HG03280 (cell line): Measurements from ENCODE around the gene TNFRSF21.
A peak's percentile ranks its signal among the peaks of the same experiment; 100 is the strongest.
"Not testable (repeated sequence)": the region's sequence is repeated elsewhere in the genome, so short reads cannot be mapped to it uniquely, and the experiment has no call there.

ENCODE experiments used
- ATAC-seq: cut with Tn5 transposase; IDR thresholded peaks from one replicate; pipeline ENCODE4 v1.9.1; 2021; ENCODE audit warnings: mild to moderate bottlenecking, moderate library complexity; ENCODE audit not compliant: unreplicated experiment

The TNFRSF21 gene

GRCh38 chr6:47230579-47230978 lies 79.1 kb downstream of the TNFRSF21 start:
- no peak for ATAC-seq

- ATAC-seq = no peak
Measured at GRCh38 chr6:47229255-47229654, 80.5 kb downstream of the TNFRSF21 start.

GRCh38 chr6:47228093-47228492 lies 81.6 kb downstream of the TNFRSF21 start:
- ATAC-seq = not testable (repeated sequence)

GRCh38 chr6:47223251-47223650 lies 86.5 kb downstream of the TNFRSF21 start:
- not testable (repeated sequence) for ATAC-seq

GRCh38 chr6:47221565-47221964 lies 88.1 kb downstream of the TNFRSF21 start:
- ATAC-seq = no peak

GRCh38 chr6:47209632-47210031 lies 100.1 kb downstream of the TNFRSF21 start:
- no peak for ATAC-seq

- no peak for ATAC-seq
Measured at GRCh38 chr6:47207261-47207660, 102.4 kb downstream of the TNFRSF21 start.

- no peak for ATAC-seq
Measured at GRCh38 chr6:47206626-47207025, 103.1 kb downstream of the TNFRSF21 start.

GRCh38 chr6:47203938-47204611 lies 105.6 kb downstream of the TNFRSF21 start:
- no peak for ATAC-seq

GRCh38 chr6:47203266-47203937 lies 106.3 kb downstream of the TNFRSF21 start:
- peak; percentile 78 for ATAC-seq

- ATAC-seq = peak; percentile 16
Measured at GRCh38 chr6:47202644-47203205, 107.0 kb downstream of the TNFRSF21 start.

GRCh38 chr6:47200536-47201334 lies 109.0 kb downstream of the TNFRSF21 start:
- no peak for ATAC-seq

- no peak for ATAC-seq
Measured at GRCh38 chr6:47197682-47198640, 111.7 kb downstream of the TNFRSF21 start.

- ATAC-seq = no peak
Measured at GRCh38 chr6:47196113-47196512, 113.6 kb downstream of the TNFRSF21 start.

GRCh38 chr6:47195011-47195650 lies 114.6 kb downstream of the TNFRSF21 start:
- no peak for ATAC-seq

- ATAC-seq = no peak
Measured at GRCh38 chr6:47188588-47189021, 121.1 kb downstream of the TNFRSF21 start.

- ATAC-seq = no peak
Measured at GRCh38 chr6:47187893-47188587, 121.7 kb downstream of the TNFRSF21 start.

- no peak for ATAC-seq
Measured at GRCh38 chr6:47187113-47187512, 122.6 kb downstream of the TNFRSF21 start.

GRCh38 chr6:47182291-47182957 lies 127.3 kb downstream of the TNFRSF21 start:
- ATAC-seq = no peak
